Stimulated activated naive CD8-positive, alpha-beta T cell treated with anti-CD3 and anti-CD28 coated beads, Interleukin-15, Interleukin-2, amounts not matched to agents 100 ng/mL and 50 ng/mL, for 24 hours (primary cell): ENCODE results near the gene DRG2.

Source experiments
- H3K27ac Mint-ChIP-seq: one replicate; pipeline ENCODE4 v1.8.0; 2021; ENCODE audit warnings: mild to moderate bottlenecking, mixed read lengths
- H3K27me3 Mint-ChIP-seq: one replicate; pipeline ENCODE4 v1.8.0; 2021; ENCODE audit warnings: mixed read lengths
- H3K36me3 Mint-ChIP-seq: one replicate; pipeline ENCODE4 v1.8.0; 2021; ENCODE audit warnings: low read depth, mixed read lengths
- H3K4me1 Mint-ChIP-seq: one replicate; pipeline ENCODE4 v1.8.0; 2021; ENCODE audit warnings: low read depth, mixed read lengths
- H3K4me3 Mint-ChIP-seq: one replicate; pipeline ENCODE4 v1.8.0; 2021; ENCODE audit warnings: mild to moderate bottlenecking, mixed read lengths
- H3K9me3 Mint-ChIP-seq: one replicate; pipeline ENCODE4 v1.8.0; 2021; ENCODE audit warnings: mixed read lengths

Gene DRG2

GRCh38 chr17:18087610-18088491 lies at the start of gene DRG2:
DRG2 (plus strand) TSS chr17:18087948; CDS start chr17:18088024, 76 bp downstream.
- H3K27me3 Mint-ChIP-seq = no peaks in the 10 kb centered on the region
- peak within 1 kb of the TSS; percentile 93 for H3K27ac Mint-ChIP-seq
- no peaks in the 10 kb centered on the region for H3K9me3 Mint-ChIP-seq
- H3K4me3 Mint-ChIP-seq = peak within 1 kb of the TSS; percentile 98
- H3K4me1 Mint-ChIP-seq = peaks cover 24% of the 10 kb centered on the region
- peaks cover 21% of the 10 kb centered on the region for H3K36me3 Mint-ChIP-seq

- Mint-ChIP-seq H3K4me3 (peak overlapping the region; percentile 97), H3K4me1 (peaks cover 51% of the 10 kb centered on the region), H3K27me3 (no peaks in the 10 kb centered on the region), H3K27ac (peak overlapping the region; percentile 97), H3K36me3 (peaks cover 4% of the 10 kb centered on the region), H3K9me3 (no peaks in the 10 kb centered on the region)
These were observed 49.4 kb upstream of the DRG2 start for GRCh38 chr17:18038149-18038850.

- H3K4me3 Mint-ChIP-seq = peak within 1 kb of the TSS; percentile 97
- H3K4me1 Mint-ChIP-seq = peaks cover 46% of the 10 kb centered on the region
- H3K9me3 Mint-ChIP-seq = no peaks in the 10 kb centered on the region
- H3K36me3 Mint-ChIP-seq = peaks cover 4% of the 10 kb centered on the region
- peak within 1 kb of the TSS; percentile 97 for H3K27ac Mint-ChIP-seq
- no peaks in the 10 kb centered on the region for H3K27me3 Mint-ChIP-seq
These were observed 48.8 kb upstream of the DRG2 start, which contains the start of the genes ATPAF2 and GID4 for GRCh38 chr17:18038861-18039534. ATPAF2 (minus strand) TSS chr17:18039168; CDS start chr17:18039013, 155 bp downstream. GID4 (plus strand) TSS chr17:18039408; CDS start chr17:18039465, 57 bp downstream.

GRCh38 chr17:18039535-18040260 lies 48.0 kb upstream of the DRG2 start:
- peak overlapping the region; percentile 97 for H3K4me3 Mint-ChIP-seq
- H3K27ac Mint-ChIP-seq = peak overlapping the region; percentile 97
- H3K4me1 Mint-ChIP-seq = peaks cover 46% of the 10 kb centered on the region
- H3K27me3 Mint-ChIP-seq = no peaks in the 10 kb centered on the region
- no peaks in the 10 kb centered on the region for H3K9me3 Mint-ChIP-seq
- H3K36me3 Mint-ChIP-seq = peaks cover 7% of the 10 kb centered on the region

GRCh38 chr17:18040261-18040858 lies 47.4 kb upstream of the DRG2 start:
- Mint-ChIP-seq H3K27ac (peak overlapping the region; percentile 90), H3K27me3 (no peaks in the 10 kb centered on the region), H3K9me3 (no peaks in the 10 kb centered on the region), H3K36me3 (peaks cover 7% of the 10 kb centered on the region), H3K4me1 (peaks cover 46% of the 10 kb centered on the region), H3K4me3 (peak overlapping the region; percentile 97)

- Mint-ChIP-seq H3K4me1 (peaks cover 42% of the 10 kb centered on the region), H3K27ac (no peak overlapping the region), H3K4me3 (peak overlapping the region; percentile 97), H3K9me3 (no peaks in the 10 kb centered on the region), H3K36me3 (peaks cover 7% of the 10 kb centered on the region), H3K27me3 (no peaks in the 10 kb centered on the region)
These were observed 46.0 kb upstream of the DRG2 start for GRCh38 chr17:18041776-18042175.

GRCh38 chr17:18042983-18043382 lies 44.8 kb upstream of the DRG2 start:
- Mint-ChIP-seq H3K36me3 (peaks cover 15% of the 10 kb centered on the region), H3K9me3 (no peaks in the 10 kb centered on the region), H3K4me1 (peaks cover 31% of the 10 kb centered on the region), H3K27ac (no peak overlapping the region), H3K27me3 (no peaks in the 10 kb centered on the region), H3K4me3 (no peak overlapping the region)

- H3K4me3 Mint-ChIP-seq = no peak overlapping the region
- H3K27me3 Mint-ChIP-seq = no peaks in the 10 kb centered on the region
- no peaks in the 10 kb centered on the region for H3K9me3 Mint-ChIP-seq
- peaks cover 15% of the 10 kb centered on the region for H3K36me3 Mint-ChIP-seq
- H3K4me1 Mint-ChIP-seq = peaks cover 27% of the 10 kb centered on the region
- no peak overlapping the region for H3K27ac Mint-ChIP-seq
These were observed 44.3 kb upstream of the DRG2 start for GRCh38 chr17:18043491-18043890.

- peaks cover 23% of the 10 kb centered on the region for H3K4me1 Mint-ChIP-seq
These were observed 43.1 kb upstream of the DRG2 start for GRCh38 chr17:18044609-18045008.

GRCh38 chr17:18045691-18046350 lies 41.9 kb upstream of the DRG2 start:
- Mint-ChIP-seq H3K27ac (no peak overlapping the region), H3K9me3 (no peaks in the 10 kb centered on the region), H3K27me3 (no peaks in the 10 kb centered on the region), H3K36me3 (peaks cover 11% of the 10 kb centered on the region), H3K4me1 (peaks cover 14% of the 10 kb centered on the region), H3K4me3 (no peak overlapping the region)

More at GRCh38 chr17:18044609-18045008, 43.1 kb upstream of the DRG2 start:
- no peaks in the 10 kb centered on the region for H3K27me3 Mint-ChIP-seq
- H3K4me3 Mint-ChIP-seq = no peak overlapping the region
- no peaks in the 10 kb centered on the region for H3K9me3 Mint-ChIP-seq
- H3K27ac Mint-ChIP-seq = no peak overlapping the region
- peaks cover 11% of the 10 kb centered on the region for H3K36me3 Mint-ChIP-seq

- peaks cover 43% of the 10 kb centered on the region for H3K36me3 Mint-ChIP-seq
- H3K4me3 Mint-ChIP-seq = no peak overlapping the region
- H3K4me1 Mint-ChIP-seq = no peaks in the 10 kb centered on the region
- H3K27ac Mint-ChIP-seq = no peak overlapping the region
- no peaks in the 10 kb centered on the region for H3K27me3 Mint-ChIP-seq
- no peaks in the 10 kb centered on the region for H3K9me3 Mint-ChIP-seq
These were observed 32.2 kb upstream of the DRG2 start for GRCh38 chr17:18055597-18055996.

GRCh38 chr17:18056214-18056613 lies 31.5 kb upstream of the DRG2 start:
- Mint-ChIP-seq H3K27me3 (no peaks in the 10 kb centered on the region), H3K36me3 (peaks cover 43% of the 10 kb centered on the region), H3K27ac (no peak overlapping the region), H3K4me1 (no peaks in the 10 kb centered on the region), H3K9me3 (no peaks in the 10 kb centered on the region), H3K4me3 (no peak overlapping the region)

GRCh38 chr17:18059283-18059682 lies 28.5 kb upstream of the DRG2 start:
- no peaks in the 10 kb centered on the region for H3K27me3 Mint-ChIP-seq
- no peaks in the 10 kb centered on the region for H3K9me3 Mint-ChIP-seq
- no peak overlapping the region for H3K27ac Mint-ChIP-seq

More at GRCh38 chr17:18059283-18059682, 28.5 kb upstream of the DRG2 start:
- H3K36me3 Mint-ChIP-seq = peaks cover 40% of the 10 kb centered on the region
- no peaks in the 10 kb centered on the region for H3K4me1 Mint-ChIP-seq
- H3K4me3 Mint-ChIP-seq = no peak overlapping the region
